ENCODE results near the gene BCCIP.

BCCIP gene

GRCh38 chr10:125822878-125823662 is at the start of gene BCCIP, which contains the start of gene UROS:
Gene BCCIP, plus strand, starts transcription at chr10:125823546. Its CDS starts 12 bp downstream, at chr10:125823558.
Gene UROS, minus strand, starts transcription at chr10:125823258. Its CDS starts 6,759 bp downstream, at chr10:125816499.
- DNase-seq (ENCODE audit: low read depth, low spot score) = peak; percentile 80

- no peak for DNase-seq (ENCODE audit: low read depth, low spot score)
Observed at GRCh38 chr10:125773687-125774543, 49.4 kb upstream of the BCCIP start.

GRCh38 chr10:125774581-125775191 is 48.7 kb upstream of the BCCIP start:
- no peak for DNase-seq (ENCODE audit: low read depth, low spot score)

GRCh38 chr10:125775491-125776106 is 47.7 kb upstream of the BCCIP start, which contains the start of gene MMP21:
Gene MMP21, minus strand, starts transcription at chr10:125775821. Its CDS starts 0 bp downstream, at chr10:125775821.
- no peak for DNase-seq (ENCODE audit: low read depth, low spot score)

- DNase-seq (ENCODE audit: low read depth, low spot score) = no peak
Observed at GRCh38 chr10:125777806-125778205, 45.5 kb upstream of the BCCIP start.

- DNase-seq (ENCODE audit: low read depth, low spot score) = no peak
Observed at GRCh38 chr10:125778556-125778955, 44.8 kb upstream of the BCCIP start.

GRCh38 chr10:125779403-125780327 is 43.7 kb upstream of the BCCIP start:
- no peak for DNase-seq (ENCODE audit: low read depth, low spot score)

GRCh38 chr10:125781374-125781773 is 42.0 kb upstream of the BCCIP start:
- no peak for DNase-seq (ENCODE audit: low read depth, low spot score)

GRCh38 chr10:125782054-125782453 is 41.3 kb upstream of the BCCIP start:
- no peak for DNase-seq (ENCODE audit: low read depth, low spot score)

- DNase-seq (ENCODE audit: low read depth, low spot score) = no peak
Observed at GRCh38 chr10:125782616-125783015, 40.7 kb upstream of the BCCIP start.

GRCh38 chr10:125783408-125783807 is 39.9 kb upstream of the BCCIP start:
- DNase-seq (ENCODE audit: low read depth, low spot score) = no peak

- DNase-seq (ENCODE audit: low read depth, low spot score) = no peak
Observed at GRCh38 chr10:125783957-125784356, 39.4 kb upstream of the BCCIP start.

- no peak for DNase-seq (ENCODE audit: low read depth, low spot score)
Observed at GRCh38 chr10:125785791-125786190, 37.6 kb upstream of the BCCIP start.

- DNase-seq (ENCODE audit: low read depth, low spot score) = no peak
Observed at GRCh38 chr10:125788156-125789034, 35.0 kb upstream of the BCCIP start.

GRCh38 chr10:125792342-125793300 is 30.7 kb upstream of the BCCIP start:
- no peak for DNase-seq (ENCODE audit: low read depth, low spot score)

GRCh38 chr10:125795128-125795527 is 28.2 kb upstream of the BCCIP start:
- no peak for DNase-seq (ENCODE audit: low read depth, low spot score)

GRCh38 chr10:125795637-125796190 is 27.6 kb upstream of the BCCIP start:
- DNase-seq (ENCODE audit: low read depth, low spot score) = no peak

- DNase-seq (ENCODE audit: low read depth, low spot score) = no peak
Observed at GRCh38 chr10:125797424-125797823, 25.9 kb upstream of the BCCIP start.

Data from activated naive CD8-positive, alpha-beta T cell treated with anti-CD3 and anti-CD28 coated beads, Interleukin-2, amount 50 U/mL, for 16 hours (primary cell).